Peyer's patch (tissue), 4 donors: Measurements from ENCODE around the gene CEBPG. TPM values are rescaled to one million over a fixed set of nuclear protein-coding genes. Genes with fewer than 3 reads are reported as not detected.

Source experiments
- DNase-seq, 3 donors: peaks; one replicate each; pipeline ENCODE4 v3.0.0-alpha.2; 2017 to 2019
- H3K27ac ChIP-seq, 4 donors: fragments of 200-600 bp; sonication (generic); one replicate each; pipeline ENCODE4 v1.5.1; 2016 to 2019
- H3K27me3 ChIP-seq, 2 donors: fragments of 200-600 bp; sonication (generic); one replicate each; pipeline ENCODE4 v1.5.1; 2019
- H3K36me3 ChIP-seq, 3 donors: fragments of 200-600 bp; sonication (generic); one replicate each; pipeline ENCODE4 v1.5.1; 2016 to 2019
- H3K4me1 ChIP-seq, 4 donors: fragments of 200-600 bp; sonication (generic); one replicate each; pipeline ENCODE4 v1.5.1; 2016 to 2019
- H3K4me3 ChIP-seq, 4 donors: fragments of 200-600 bp; sonication (generic); 1 replicate in 3 of 4; 2 replicates in 1 of 4; pipeline ENCODE4 v1.5.1; 2016 to 2019; ENCODE audit warnings: mild to moderate bottlenecking in 1 of 4
- H3K9me3 ChIP-seq, 4 donors: fragments of 200-600 bp; sonication (generic); one replicate each; pipeline ENCODE4 v1.5.1; 2016 to 2019; ENCODE audit warnings: mild to moderate bottlenecking in 1 of 4
- CTCF ChIP-seq, 6 experiments: fragments of 450-650 bp in 4 of 6; fragments of 200-600 bp in 2 of 6; sonication (generic) in 1 of 6; IDR thresholded peaks; one replicate each; pipeline ENCODE4 v1.5.1; 2017 to 2019; ENCODE audit warnings: antibody characterized with exemption in 6 of 6, mild to moderate bottlenecking in 3 of 6, moderate library complexity in 1 of 6
- POLR2A ChIP-seq, 2 donors: fragments of 450-650 bp; IDR thresholded peaks; one replicate each; pipeline ENCODE4 v1.5.1; 2017; ENCODE audit warnings: antibody characterized with exemption in 2 of 2, mild to moderate bottlenecking in 2 of 2, moderate library complexity in 2 of 2
- total RNA-seq, 4 donors: library from RNA; depleted of rRNA; stranded (reverse); fragments of >200 nt; gene quantifications; one replicate each; pipeline ENCODE4 v1.1.0, GENCODE V29; 2016

The CEBPG gene
- total RNA-seq, 4 donors from 2014 or later, result 33.0 to 75.5 (median 50.5) TPM

DNA sequence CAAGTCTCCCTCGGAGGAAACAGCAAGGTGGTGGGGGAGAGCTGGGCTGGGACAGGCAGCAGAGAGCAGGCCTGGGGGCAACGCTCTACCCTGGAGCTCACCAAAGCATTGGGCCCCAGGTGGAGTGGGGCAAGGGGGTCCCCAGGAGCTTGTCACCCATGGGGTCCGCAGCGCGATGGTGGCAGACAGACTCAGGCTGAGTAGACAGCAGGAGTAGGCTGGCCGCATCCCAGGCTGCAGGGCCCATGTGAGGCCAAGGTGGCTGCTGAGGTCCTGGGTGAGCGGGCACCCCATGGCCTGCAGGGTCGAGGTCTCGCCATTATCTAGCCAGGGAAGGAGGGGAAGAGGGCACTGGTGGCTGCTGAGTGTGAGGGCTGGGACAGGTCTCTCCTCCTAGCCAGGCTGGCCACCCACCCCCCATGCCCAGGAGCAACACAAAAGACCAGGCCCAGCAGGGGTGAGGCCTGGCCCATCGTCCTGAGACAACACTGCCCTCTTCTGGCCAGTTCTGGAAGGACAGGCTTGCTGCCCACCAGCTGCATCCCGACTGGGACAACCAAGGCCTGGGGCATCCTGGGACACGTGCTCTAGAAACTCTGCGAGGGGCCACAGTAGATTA is 33.1 kb downstream of the CEBPG start:
- no peak for TF ChIP-seq POLR2A (IDR thresholded peaks at IDR 0.05)
- peak; percentile 91 to 96 (median 94) for TF ChIP-seq CTCF (IDR thresholded peaks at IDR 0.05)
- peaks cover 0 to 38% (median 0%) of the 10 kb centered on the region in 4 donors for H3K4me1 ChIP-seq
- no peaks in the 10 kb centered on the region for H3K9me3 ChIP-seq
- no peaks in the 10 kb centered on the region for H3K27me3 ChIP-seq
- DNase-seq, result peak; percentile 65 to 87 (median 86)
- no peak overlapping the region for H3K4me3 ChIP-seq
- peaks cover 0 to 27% (median 0%) of the 10 kb centered on the region in 3 donors for H3K36me3 ChIP-seq
- no peak overlapping the region for H3K27ac ChIP-seq

DNA sequence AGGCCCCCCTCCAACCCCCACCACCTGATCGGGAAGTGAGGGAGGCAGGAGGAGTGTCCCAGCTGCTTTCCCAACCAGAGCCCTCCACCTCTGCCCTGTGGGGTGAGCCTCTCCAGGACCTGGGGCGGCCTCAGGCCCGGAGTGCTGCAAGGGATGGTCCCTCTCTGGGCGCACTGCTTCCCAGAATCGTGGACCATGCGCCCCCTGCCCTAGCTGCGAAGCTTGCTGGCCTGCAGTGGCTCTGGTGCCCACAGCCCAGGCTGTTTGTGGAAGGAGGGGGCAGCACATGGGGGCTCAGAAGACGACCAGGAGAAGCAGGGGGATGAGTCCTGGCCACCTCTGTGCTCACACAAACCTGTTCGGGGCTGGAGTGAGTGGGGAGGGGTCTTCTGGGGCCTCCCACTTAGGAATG is 33.6 kb downstream of the CEBPG start:
- peaks cover 0 to 34% (median 0%) of the 10 kb centered on the region in 4 donors for H3K4me1 ChIP-seq
- no peaks in the 10 kb centered on the region for H3K9me3 ChIP-seq
- no peak for TF ChIP-seq POLR2A (IDR thresholded peaks at IDR 0.05)
- no peak for TF ChIP-seq CTCF (IDR thresholded peaks at IDR 0.05)
- DNase-seq, result no peak
- H3K36me3 ChIP-seq, result peaks cover 0 to 32% (median 0%) of the 10 kb centered on the region in 3 donors
- no peak overlapping the region for H3K4me3 ChIP-seq
- H3K27ac ChIP-seq, result no peak overlapping the region
- H3K27me3 ChIP-seq, result no peaks in the 10 kb centered on the region

- no peaks in the 10 kb centered on the region for H3K27me3 ChIP-seq
- no peak for DNase-seq
- no peaks in the 10 kb centered on the region for H3K9me3 ChIP-seq
- no peak overlapping the region for H3K27ac ChIP-seq
- peaks cover 0 to 28% (median 0%) of the 10 kb centered on the region in 4 donors for H3K4me1 ChIP-seq
- peaks cover 0 to 32% (median 0%) of the 10 kb centered on the region in 3 donors for H3K36me3 ChIP-seq
- TF ChIP-seq POLR2A (IDR thresholded peaks at IDR 0.05), result no peak
- H3K4me3 ChIP-seq, result no peak overlapping the region
Observed at GRCh38 chr19:33407716-33408115, 34.2 kb downstream of the CEBPG start.

DNA sequence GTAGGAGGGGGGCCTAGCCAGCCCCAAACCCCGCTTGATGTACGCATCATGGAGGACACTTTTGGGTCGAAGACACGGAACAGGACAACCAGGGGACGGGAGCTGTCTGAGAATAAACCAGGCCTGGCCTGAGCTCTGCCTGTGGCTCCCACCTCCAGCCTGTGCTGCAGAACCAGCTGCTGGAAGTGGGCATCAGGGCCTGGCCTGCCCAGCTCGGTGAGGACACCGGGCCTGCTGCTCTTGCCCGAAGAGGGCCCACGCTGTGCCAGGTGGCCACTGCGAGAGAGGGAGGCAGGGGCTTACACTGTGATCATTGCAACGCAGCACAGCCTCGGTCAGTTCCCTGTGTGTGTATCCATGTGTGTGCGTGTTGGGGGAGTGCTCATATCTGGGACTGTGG is 34.6 kb downstream of the CEBPG start:
- no peak for DNase-seq
- H3K9me3 ChIP-seq, result no peaks in the 10 kb centered on the region

GRCh38 chr19:33408538-33409434 is 35.3 kb downstream of the CEBPG start:
- DNase-seq, result no peak
- no peak for TF ChIP-seq CTCF (IDR thresholded peaks at IDR 0.05)
- TF ChIP-seq POLR2A (IDR thresholded peaks at IDR 0.05), result no peak
- H3K4me1 ChIP-seq, result peaks cover 0 to 19% (median 0%) of the 10 kb centered on the region in 4 donors

More for the DNA sequence above, 34.6 kb downstream of the CEBPG start:
- Histone ChIP-seq H3K27me3 (no peaks in the 10 kb centered on the region), H3K4me3 (no peak overlapping the region), H3K27ac (no peak overlapping the region), H3K4me1 (peaks cover 0 to 24% (median 0%) of the 10 kb centered on the region in 4 donors), H3K36me3 (peaks cover 0 to 32% (median 0%) of the 10 kb centered on the region in 3 donors)
- TF ChIP-seq CTCF (IDR thresholded peaks at IDR 0.05), result no peak
- no peak for TF ChIP-seq POLR2A (IDR thresholded peaks at IDR 0.05)

More at GRCh38 chr19:33408538-33409434, 35.3 kb downstream of the CEBPG start:
- no peak overlapping the region for H3K4me3 ChIP-seq
- H3K9me3 ChIP-seq, result no peaks in the 10 kb centered on the region
- no peak overlapping the region for H3K27ac ChIP-seq
- no peaks in the 10 kb centered on the region for H3K27me3 ChIP-seq
- peaks cover 0 to 32% (median 0%) of the 10 kb centered on the region in 3 donors for H3K36me3 ChIP-seq
